B cell (primary cell): ENCODE results near the gene STT3B. TPM values are rescaled to one million over a fixed set of nuclear protein-coding genes. Genes with fewer than 3 reads are reported as not detected.

Experiments used
- ATAC-seq: fragments of 200-7000 bp; cut with Tn5 transposase; one replicate; pipeline ENCODE4 v1.10.0; 2021; ENCODE audit warnings: low read depth, mild to moderate bottlenecking, moderate number of reproducible peaks, moderate library complexity
- CTCF ChIA-PET: fragments of 350-600 bp; sonication (Branson Sonifier 250); formaldehyde crosslinking; loops from one replicate; lab custom pipeline; 2021; ENCODE audit warnings: antibody characterized with exemption, inconsistent platforms; lab: Charles Lee
- POLR2A ChIA-PET: fragments of 350-600 bp; sonication (Branson Sonifier 250); formaldehyde crosslinking; loops from one replicate; lab custom pipeline; 2021; ENCODE audit warnings: antibody characterized with exemption; lab: Charles Lee
- DNase-seq: peaks from one replicate; pipeline ENCODE4 v3.0.0; 2013
- H2AFZ ChIP-seq: 2 replicates; pipeline ENCODE4 v1.6.1; 2012; ENCODE audit warnings: mild to moderate bottlenecking, low read depth, low read length; ENCODE audit not compliant: insufficient read depth, poor library complexity, severe bottlenecking
- H3K27ac ChIP-seq, 2 donors: 1 replicate in 1 of 2; 2 replicates in 1 of 2; pipeline ENCODE4 v1.5.1; 2012 to 2013; ENCODE audit warnings: low read length in 2 of 2, mild to moderate bottlenecking in 2 of 2, moderate library complexity in 1 of 2
- H3K27me3 ChIP-seq, 4 experiments: fragments of 200-600 bp in 1 of 4; sonication (generic) in 1 of 4; replicated peaks in 1 of 4; 1 replicate in 2 of 4; 2 replicates in 2 of 4; pipeline versions ENCODE4 v1.6.1 to v1.7.0; 2013 to 2016; ENCODE audit warnings: low read length in 3 of 4, mild to moderate bottlenecking in 2 of 4, mixed read lengths in 1 of 4, moderate library complexity in 1 of 4; ENCODE audit not compliant: insufficient read depth in 4 of 4, control insufficient read depth in 3 of 4; ENCODE audit errors: control extremely low read depth in 1 of 4
- H3K36me3 ChIP-seq, 2 experiments: replicated peaks in 1 of 2; 1 replicate in 1 of 2; 2 replicates in 1 of 2; pipeline versions ENCODE4 v1.6.1 to v1.7.1; 2013; ENCODE audit warnings: low read length in 1 of 2; ENCODE audit not compliant: insufficient read depth in 2 of 2, control insufficient read depth in 1 of 2; ENCODE audit errors: control extremely low read depth in 1 of 2, extremely low read depth in 1 of 2
- H3K4me1 ChIP-seq, 2 donors: fragments of 200-600 bp in 1 of 2; sonication (generic) in 1 of 2; 1 replicate in 1 of 2; 2 replicates in 1 of 2; pipeline versions ENCODE4 v1.5.1 to v1.6.1; 2013 to 2017; ENCODE audit warnings: low read length in 2 of 2; ENCODE audit not compliant: control insufficient read depth in 2 of 2, insufficient read depth in 2 of 2
- H3K4me2 ChIP-seq: replicated peaks from 2 replicates; pipeline ENCODE3; 2012; ENCODE audit warnings: mild to moderate bottlenecking, low read depth, low read length; ENCODE audit not compliant: poor library complexity, severe bottlenecking
- H3K4me3 ChIP-seq, 5 experiments: fragments of 200-600 bp in 1 of 5; sonication (generic) in 1 of 5; 1 replicate in 3 of 5; 2 replicates in 2 of 5; pipeline versions ENCODE4 v1.5.1 to v1.7.0; 2011 to 2016; ENCODE audit warnings: low read length in 4 of 5, mild to moderate bottlenecking in 4 of 5, low read depth in 2 of 5, control low read depth in 1 of 5, moderate library complexity in 1 of 5; ENCODE audit not compliant: insufficient read depth in 1 of 5; ENCODE audit errors: control extremely low read depth in 1 of 5, extremely low read depth in 1 of 5
- H3K79me2 ChIP-seq: fragments of 200-600 bp; sonication (generic); one replicate; pipeline ENCODE4 v1.6.0; 2016; ENCODE audit warnings: low read length; ENCODE audit not compliant: control insufficient read depth, insufficient read depth
- H3K9ac ChIP-seq: fragments of 200-600 bp; sonication (generic); 2 replicates; pipeline ENCODE4 v1.6.1; 2017; ENCODE audit warnings: mild to moderate bottlenecking, low read length, moderate library complexity
- H3K9me3 ChIP-seq, 3 donors: one replicate each; pipeline versions ENCODE4 v1.6.1 to v1.7.1; 2013; ENCODE audit warnings: low read length in 2 of 3; ENCODE audit not compliant: control insufficient read depth in 2 of 3, insufficient read depth in 1 of 3; ENCODE audit errors: control extremely low read depth in 1 of 3
- H4K20me1 ChIP-seq: 2 replicates; pipeline ENCODE4 v1.6.0; 2012; ENCODE audit warnings: mild to moderate bottlenecking, low read length; ENCODE audit not compliant: insufficient read depth, control insufficient read depth, poor library complexity, severe bottlenecking
- H3K27ac Mint-ChIP-seq: one replicate; pipeline ENCODE4 v1.8.0; 2021; ENCODE audit warnings: mixed read lengths
- H3K27me3 Mint-ChIP-seq: one replicate; pipeline ENCODE4 v1.8.0; 2021; ENCODE audit warnings: mixed read lengths
- H3K4me1 Mint-ChIP-seq: one replicate; pipeline ENCODE4 v1.8.0; 2021; ENCODE audit warnings: mixed read lengths
- H3K4me3 Mint-ChIP-seq: one replicate; pipeline ENCODE4 v1.8.0; 2021; ENCODE audit warnings: mixed read lengths
- H3K9me3 Mint-ChIP-seq: one replicate; pipeline ENCODE4 v1.8.0; 2022; ENCODE audit warnings: mixed read lengths; ENCODE audit not compliant: insufficient read depth
- EZH2 ChIP-seq: IDR thresholded peaks from 2 replicates; pipeline ENCODE4 v1.6.1; 2012; ENCODE audit warnings: borderline replicate concordance, low read depth, mild to moderate bottlenecking, moderate library complexity, low read length; ENCODE audit not compliant: insufficient read depth, poor library complexity, severe bottlenecking
- WGBS: methylation state at CpG from one replicate; pipeline ENCODE4 v1.1.5; 2013; ENCODE audit warnings: missing lambda C conversion rate; ENCODE audit not compliant: insufficient coverage; 5-methylcytosine and 5-hydroxymethylcytosine counted together
- intact Hi-C: fragments of 100-400 bp; cut with micrococcal nuclease; formaldehyde crosslinking; loops from one replicate; pipeline ENCODE4 v1.10.0; 2022
- polyA plus RNA-seq: library from polyadenylated mRNA; depleted of rRNA; stranded (reverse); fragments of >200 nt; gene quantifications from 2 replicates; pipeline ENCODE4 v1.2.3, GENCODE V29; 2012
- total RNA-seq, 2 donors: library from RNA; stranded (reverse); fragments of 120-200 nt in 1 of 2; gene quantifications; 1 replicate in 1 of 2; 2 replicates in 1 of 2; pipeline versions ENCODE4 v1.2.3 to v1.2.4, GENCODE V29; 2013 to 2022
- TF ChIP-seq, protein P1 (sequence below): fragments of 200-600 bp; IDR thresholded peaks from one replicate; pipeline ENCODE4 v1.8.0; 2022; ENCODE audit warnings: antibody characterized with exemption, mild to moderate bottlenecking

Gene STT3B
- total and polyA plus RNA-seq, 2 donors (not counting 1 experiment from before 2014, with no cell fraction given), result 35.4 to 79.2 TPM

DNA sequence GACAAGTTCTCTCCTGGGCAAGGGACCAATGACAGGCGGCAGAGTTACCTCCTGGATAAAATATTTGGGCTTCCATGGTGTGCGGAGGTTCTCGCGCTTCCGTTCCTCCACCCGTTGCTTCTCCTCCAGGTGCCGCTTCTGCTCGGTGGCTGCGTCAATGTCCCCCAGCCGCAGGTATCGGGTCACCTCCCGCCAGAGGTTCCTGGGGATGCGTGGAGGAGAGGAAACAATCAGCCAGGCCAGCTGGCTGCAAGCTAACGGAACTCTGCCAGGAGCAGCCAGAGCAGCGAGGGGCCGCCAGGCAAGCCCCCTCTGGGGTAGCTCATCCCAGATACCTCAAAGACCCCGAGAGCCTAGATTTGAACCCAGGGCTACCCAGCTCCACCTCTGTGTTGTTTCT is 131.3 kb downstream of the STT3B start:
- Histone ChIP-seq H3K4me3 (no peak overlapping the region), H4K20me1 (peaks cover 10% of the 10 kb centered on the region), H3K36me3 (peaks cover 19 to 91% of the 10 kb centered on the region in 2 experiments), H3K79me2 (no peaks in the 10 kb centered on the region), H2AFZ (no peak overlapping the region), H3K9me3 (peaks cover 0 to 2% (median 0%) of the 10 kb centered on the region in 3 donors), H3K27ac (no peak overlapping the region), H3K4me1 (no peaks in the 10 kb centered on the region), H3K4me2 (no peak overlapping the region), H3K9ac (no peak overlapping the region), H3K27me3 (no peaks in the 10 kb centered on the region)
- DNase-seq (no peak), ATAC-seq (no peak)
- no peaks in the 10 kb centered on the region for H3K9me3 Mint-ChIP-seq
- H3K27ac Mint-ChIP-seq, result no peak overlapping the region
- no peak overlapping the region for H3K4me3 Mint-ChIP-seq
- TF ChIP-seq, protein P1, sequence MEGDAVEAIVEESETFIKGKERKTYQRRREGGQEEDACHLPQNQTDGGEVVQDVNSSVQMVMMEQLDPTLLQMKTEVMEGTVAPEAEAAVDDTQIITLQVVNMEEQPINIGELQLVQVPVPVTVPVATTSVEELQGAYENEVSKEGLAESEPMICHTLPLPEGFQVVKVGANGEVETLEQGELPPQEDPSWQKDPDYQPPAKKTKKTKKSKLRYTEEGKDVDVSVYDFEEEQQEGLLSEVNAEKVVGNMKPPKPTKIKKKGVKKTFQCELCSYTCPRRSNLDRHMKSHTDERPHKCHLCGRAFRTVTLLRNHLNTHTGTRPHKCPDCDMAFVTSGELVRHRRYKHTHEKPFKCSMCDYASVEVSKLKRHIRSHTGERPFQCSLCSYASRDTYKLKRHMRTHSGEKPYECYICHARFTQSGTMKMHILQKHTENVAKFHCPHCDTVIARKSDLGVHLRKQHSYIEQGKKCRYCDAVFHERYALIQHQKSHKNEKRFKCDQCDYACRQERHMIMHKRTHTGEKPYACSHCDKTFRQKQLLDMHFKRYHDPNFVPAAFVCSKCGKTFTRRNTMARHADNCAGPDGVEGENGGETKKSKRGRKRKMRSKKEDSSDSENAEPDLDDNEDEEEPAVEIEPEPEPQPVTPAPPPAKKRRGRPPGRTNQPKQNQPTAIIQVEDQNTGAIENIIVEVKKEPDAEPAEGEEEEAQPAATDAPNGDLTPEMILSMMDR, result no peak
- no peak for TF ChIP-seq EZH2
- POLR2A ChIA-PET, result no interaction called here
- CTCF ChIA-PET, result no interaction called here
- H3K27me3 Mint-ChIP-seq, result no peaks in the 10 kb centered on the region
- H3K4me1 Mint-ChIP-seq, result no peaks in the 10 kb centered on the region
- intact Hi-C loops, result no loop called here
- WGBS, result over 99% methylated on average over 17 of the region's 17 CpGs

DNA sequence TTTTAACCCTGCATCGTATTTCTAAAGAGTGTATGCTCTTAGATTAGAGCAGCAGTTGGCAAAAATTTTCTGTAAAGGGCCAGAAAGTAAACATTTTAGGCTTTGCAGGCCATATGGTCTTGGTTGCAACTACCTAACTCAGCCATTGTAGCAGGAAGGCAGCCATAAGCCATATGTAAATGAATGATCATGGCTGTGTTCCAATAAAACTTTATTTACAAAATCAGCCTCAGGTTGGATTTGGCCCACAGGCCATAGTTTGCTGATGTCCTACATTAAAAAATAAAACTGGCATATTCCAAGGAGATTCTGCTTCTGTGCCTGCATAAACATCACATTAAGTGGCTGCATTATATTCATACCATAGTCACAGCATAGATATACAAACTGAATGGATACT is 134.9 kb downstream of the STT3B start:
- no CpG with 5 or more reads among the region's 1 CpG for WGBS
- ATAC-seq (no peak), DNase-seq (no peak)
- no peak for TF ChIP-seq EZH2
- TF ChIP-seq, protein P1, result no peak
- Histone ChIP-seq H3K79me2 (no peaks in the 10 kb centered on the region), H3K27ac (no peak overlapping the region), H3K36me3 (peaks cover 9 to 93% of the 10 kb centered on the region in 2 experiments), H3K4me2 (no peak overlapping the region), H3K9ac (no peak overlapping the region), H2AFZ (no peak overlapping the region), H3K4me1 (no peaks in the 10 kb centered on the region), H3K9me3 (peaks cover 0 to 3% (median 0%) of the 10 kb centered on the region in 3 donors), H4K20me1 (peaks cover 11% of the 10 kb centered on the region), H3K27me3 (no peaks in the 10 kb centered on the region), H3K4me3 (no peak overlapping the region)
- no peaks in the 10 kb centered on the region for H3K4me1 Mint-ChIP-seq
- POLR2A ChIA-PET, result no interaction called here
- CTCF ChIA-PET, result interaction anchor here (0.5 to 1.0 kb wide), 2 partner anchors 316 to 733 kb away, joined by 3 to 5 read pairs; no protein-coding TSS in a partner anchor
- intact Hi-C loops, result no loop called here
- H3K4me3 Mint-ChIP-seq, result no peak overlapping the region
- no peaks in the 10 kb centered on the region for H3K27me3 Mint-ChIP-seq
- H3K9me3 Mint-ChIP-seq, result no peaks in the 10 kb centered on the region
- H3K27ac Mint-ChIP-seq, result no peak overlapping the region
